NCI-H1092 treated with DMSO at 0.1 percent for 48 hours (cell line): ENCODE measurements around the gene AVL9.
"Not testable (repeated sequence)": the region's sequence is repeated elsewhere in the genome, so short reads cannot be mapped to it uniquely, and the experiment has no call there.

Experiments used
- DNase-seq: peaks from one replicate; lab custom pipeline; 2025; lab: John Stamatoyannopoulos, UW

Gene AVL9

GRCh38 chr7:32496052-32496813 is 944 bp downstream of the AVL9 start:
- DNase-seq = peak; percentile 45

GRCh38 chr7:32499755-32500154 is 4.5 kb downstream of the AVL9 start:
- not testable (repeated sequence) for DNase-seq

GRCh38 chr7:32500216-32500615 is 4.9 kb downstream of the AVL9 start:
- DNase-seq = not testable (repeated sequence)

- DNase-seq = no peak
Observed at GRCh38 chr7:32500922-32501341, 5.6 kb downstream of the AVL9 start.

GRCh38 chr7:32501522-32501921 is 6.2 kb downstream of the AVL9 start:
- DNase-seq = no peak

- no peak for DNase-seq
Observed at GRCh38 chr7:32502728-32503127, 7.4 kb downstream of the AVL9 start.

- no peak for DNase-seq
Observed at GRCh38 chr7:32506266-32507054, 11.2 kb downstream of the AVL9 start.

- no peak for DNase-seq
Observed at GRCh38 chr7:32507414-32507813, 12.1 kb downstream of the AVL9 start.

GRCh38 chr7:32511791-32512190 is 16.5 kb downstream of the AVL9 start:
- no peak for DNase-seq

GRCh38 chr7:32513210-32513609 is 17.9 kb downstream of the AVL9 start:
- no peak for DNase-seq

- no peak for DNase-seq
Observed at GRCh38 chr7:32515890-32516550, 20.7 kb downstream of the AVL9 start.

- no peak for DNase-seq
Observed at GRCh38 chr7:32516551-32517100, 21.3 kb downstream of the AVL9 start.

GRCh38 chr7:32518534-32519140 is 23.3 kb downstream of the AVL9 start:
- peak; percentile 9 for DNase-seq

GRCh38 chr7:32519763-32520162 is 24.5 kb downstream of the AVL9 start:
- DNase-seq = no peak

- no peak for DNase-seq
Observed at GRCh38 chr7:32522746-32523530, 27.6 kb downstream of the AVL9 start.

GRCh38 chr7:32524631-32525030 is 29.3 kb downstream of the AVL9 start:
- DNase-seq = no peak

- DNase-seq = no peak
Observed at GRCh38 chr7:32525839-32526238, 30.6 kb downstream of the AVL9 start.

- no peak for DNase-seq
Observed at GRCh38 chr7:32531402-32531801, 36.1 kb downstream of the AVL9 start.

GRCh38 chr7:32532086-32532485 is 36.8 kb downstream of the AVL9 start:
- no peak for DNase-seq

- DNase-seq = no peak
Observed at GRCh38 chr7:32532716-32533115, 37.4 kb downstream of the AVL9 start.
